Stomach smooth muscle (tissue), 2 donors: ENCODE data around the gene OBI1.
A peak's percentile ranks its signal among the peaks of the same experiment; 100 is the strongest.

ENCODE experiments used
- H3K27ac ChIP-seq: one replicate; pipeline ENCODE4 v1.7.0; 2013; ENCODE audit warnings: mild to moderate bottlenecking, low read length, inconsistent platforms
- H3K27me3 ChIP-seq, 2 donors: one replicate each; pipeline ENCODE4 v1.7.0; 2013; ENCODE audit warnings: low read length in 2 of 2; ENCODE audit not compliant: insufficient read depth in 2 of 2, control insufficient read depth in 1 of 2
- H3K36me3 ChIP-seq, 2 donors: one replicate each; pipeline ENCODE4 v1.7.0; 2013; ENCODE audit warnings: low read length in 2 of 2; ENCODE audit not compliant: control insufficient read depth in 2 of 2, insufficient read depth in 2 of 2
- H3K4me1 ChIP-seq: one replicate; pipeline ENCODE4 v1.7.0; 2013; ENCODE audit warnings: low read length; ENCODE audit not compliant: control insufficient read depth, insufficient read depth
- H3K4me3 ChIP-seq, 2 donors: one replicate each; pipeline ENCODE4 v1.7.0; 2013; ENCODE audit warnings: low read length in 2 of 2
- H3K9ac ChIP-seq, 2 donors: one replicate each; pipeline ENCODE4 v1.7.0; 2013; ENCODE audit warnings: low read length in 2 of 2, mild to moderate bottlenecking in 1 of 2
- H3K9me3 ChIP-seq, 2 donors: one replicate each; pipeline ENCODE4 v1.7.0; 2013; ENCODE audit warnings: low read length in 2 of 2; ENCODE audit not compliant: control insufficient read depth in 2 of 2
- donor health status: healthy.
- donor health status: Pancreatic carcinoma.

Gene OBI1

GRCh38 chr13:78596399-78596735 lies 62.6 kb downstream of the OBI1 start:
- Histone ChIP-seq H3K4me3 (no peak overlapping the region), H3K9ac (no peak overlapping the region), H3K27ac (no peak overlapping the region), H3K4me1 (peaks cover 8% of the 10 kb centered on the region), H3K9me3 (no peaks in the 10 kb centered on the region), H3K36me3 (no peaks in the 10 kb centered on the region), H3K27me3 (peaks cover 69 to 92% of the 10 kb centered on the region in 2 donors)

DNA sequence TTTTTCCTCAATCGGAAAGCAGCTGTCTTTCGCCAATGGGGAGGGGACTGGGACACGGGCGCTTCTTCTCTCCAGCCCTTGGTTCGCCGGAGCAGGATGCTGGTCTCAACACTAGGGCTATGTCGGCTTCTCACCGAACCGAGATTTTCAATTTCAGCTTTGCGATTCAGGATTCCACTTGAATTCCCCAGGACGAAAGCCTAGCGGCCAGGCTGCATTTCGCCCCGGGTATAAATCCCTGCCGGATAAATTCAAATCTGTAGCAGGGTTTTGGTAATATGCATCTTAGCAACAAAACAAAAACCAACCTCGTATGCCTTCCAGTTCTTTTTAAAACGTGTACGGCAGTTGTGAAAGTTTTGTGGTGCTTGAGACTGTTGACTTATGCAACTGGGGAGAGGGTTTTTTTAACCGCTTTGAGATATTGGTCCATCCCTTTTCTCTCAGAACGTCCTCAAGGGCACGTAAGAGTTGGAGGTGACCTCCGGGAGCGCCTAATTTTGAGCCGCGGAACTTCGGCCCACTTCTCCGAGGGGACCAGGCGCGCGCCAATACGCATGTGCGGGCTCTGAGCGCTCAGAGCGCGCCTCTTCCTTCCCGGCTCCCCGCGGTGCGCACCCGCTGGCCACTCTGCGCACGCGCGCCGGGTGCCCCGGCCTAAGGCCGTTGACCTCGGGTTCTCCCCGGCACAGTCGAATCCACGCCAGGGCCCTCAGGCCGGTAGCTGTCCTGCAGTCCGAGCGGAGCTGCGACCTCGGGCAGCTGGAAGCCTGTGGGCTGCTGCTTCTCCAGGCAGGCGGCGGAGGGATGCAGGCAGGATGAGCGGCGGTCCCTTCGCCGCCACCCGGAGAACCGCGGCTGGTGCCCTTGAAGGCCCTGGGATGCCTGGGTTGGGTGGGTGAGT lies 63.2 kb downstream of the OBI1 start:
- H3K27ac ChIP-seq, result no peak overlapping the region
- no peaks in the 10 kb centered on the region for H3K36me3 ChIP-seq
- H3K9me3 ChIP-seq, result no peaks in the 10 kb centered on the region
- no peak overlapping the region for H3K9ac ChIP-seq
- H3K4me3 ChIP-seq, result peak overlapping the region in 1 of 2 donors; percentile 44
- H3K27me3 ChIP-seq, result peaks cover 66 to 90% of the 10 kb centered on the region in 2 donors
- H3K4me1 ChIP-seq, result peaks cover 5% of the 10 kb centered on the region

DNA sequence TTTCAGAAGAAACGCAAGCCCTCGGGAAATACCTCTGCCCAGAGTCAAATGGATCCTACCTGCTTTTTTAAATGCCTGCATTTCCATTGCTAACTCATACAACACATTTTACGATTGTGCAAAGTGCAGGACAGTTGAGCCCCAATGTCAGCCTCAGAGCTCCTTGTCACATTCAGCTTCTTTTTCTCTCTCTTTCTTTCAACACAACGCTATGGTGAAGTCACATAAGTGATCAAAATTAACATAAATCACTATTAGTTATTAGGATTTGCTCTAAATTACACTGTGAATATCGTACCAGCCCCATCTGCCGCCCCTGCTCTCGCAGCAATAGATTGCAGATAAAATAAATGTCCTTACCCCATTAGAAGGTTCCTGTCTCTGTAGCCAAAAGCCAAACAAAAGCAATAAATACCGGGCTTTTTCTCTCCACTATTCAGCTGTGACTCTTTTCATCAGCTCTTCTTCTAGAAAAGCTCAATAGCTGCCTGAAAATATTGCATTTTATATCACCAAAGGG lies 64.4 kb downstream of the OBI1 start:
- H3K36me3 ChIP-seq, result no peaks in the 10 kb centered on the region
- H3K9ac ChIP-seq, result no peak overlapping the region
- H3K4me1 ChIP-seq, result peaks cover 5% of the 10 kb centered on the region
- H3K9me3 ChIP-seq, result no peaks in the 10 kb centered on the region
- H3K27me3 ChIP-seq, result peaks cover 57 to 85% of the 10 kb centered on the region in 2 donors
- H3K27ac ChIP-seq, result no peak overlapping the region
- H3K4me3 ChIP-seq, result no peak overlapping the region

GRCh38 chr13:78593652-78594455 lies 65.1 kb downstream of the OBI1 start:
- Histone ChIP-seq H3K36me3 (no peaks in the 10 kb centered on the region), H3K27me3 (peaks cover 51 to 83% of the 10 kb centered on the region in 2 donors), H3K9me3 (no peaks in the 10 kb centered on the region), H3K9ac (no peak overlapping the region), H3K4me1 (peaks cover 5% of the 10 kb centered on the region), H3K4me3 (no peak overlapping the region), H3K27ac (no peak overlapping the region)

- Histone ChIP-seq H3K27me3 (peaks cover 53 to 81% of the 10 kb centered on the region in 2 donors), H3K4me1 (peaks cover 5% of the 10 kb centered on the region), H3K9me3 (no peaks in the 10 kb centered on the region), H3K36me3 (no peaks in the 10 kb centered on the region), H3K4me3 (no peak overlapping the region), H3K27ac (no peak overlapping the region), H3K9ac (no peak overlapping the region)
Observed at GRCh38 chr13:78593129-78593528, 65.8 kb downstream of the OBI1 start.

DNA sequence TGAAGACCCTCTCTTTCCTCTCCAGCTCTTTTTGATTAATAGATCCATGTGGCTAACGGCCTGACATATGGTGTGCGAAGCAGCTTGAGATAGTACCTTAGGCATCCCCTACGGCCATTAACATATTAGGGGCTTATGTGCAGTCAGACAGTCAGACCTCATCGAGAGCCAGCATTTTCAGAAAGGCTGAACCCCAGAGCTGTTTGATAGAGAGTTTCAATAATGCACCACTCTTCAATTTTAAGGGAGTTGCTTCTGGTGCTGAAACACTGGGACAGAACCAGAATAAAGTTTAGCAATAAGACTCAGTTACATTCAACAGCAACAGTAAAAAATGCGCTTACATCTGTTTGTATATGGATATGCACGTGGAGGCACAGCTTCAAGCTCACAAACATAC lies 66.4 kb downstream of the OBI1 start:
- no peak overlapping the region for H3K4me3 ChIP-seq
- no peak overlapping the region for H3K27ac ChIP-seq
- H3K36me3 ChIP-seq, result no peaks in the 10 kb centered on the region
- H3K4me1 ChIP-seq, result peaks cover 5% of the 10 kb centered on the region
- no peak overlapping the region for H3K9ac ChIP-seq
- H3K27me3 ChIP-seq, result peaks cover 52 to 80% of the 10 kb centered on the region in 2 donors
- no peaks in the 10 kb centered on the region for H3K9me3 ChIP-seq

- Histone ChIP-seq H3K4me1 (no peaks in the 10 kb centered on the region), H3K9me3 (no peaks in the 10 kb centered on the region), H3K27me3 (peaks cover 30 to 61% of the 10 kb centered on the region in 2 donors), H3K27ac (no peak overlapping the region), H3K9ac (no peak overlapping the region), H3K4me3 (no peak overlapping the region), H3K36me3 (no peaks in the 10 kb centered on the region)
Observed at GRCh38 chr13:78589206-78589605, 69.7 kb downstream of the OBI1 start.

DNA sequence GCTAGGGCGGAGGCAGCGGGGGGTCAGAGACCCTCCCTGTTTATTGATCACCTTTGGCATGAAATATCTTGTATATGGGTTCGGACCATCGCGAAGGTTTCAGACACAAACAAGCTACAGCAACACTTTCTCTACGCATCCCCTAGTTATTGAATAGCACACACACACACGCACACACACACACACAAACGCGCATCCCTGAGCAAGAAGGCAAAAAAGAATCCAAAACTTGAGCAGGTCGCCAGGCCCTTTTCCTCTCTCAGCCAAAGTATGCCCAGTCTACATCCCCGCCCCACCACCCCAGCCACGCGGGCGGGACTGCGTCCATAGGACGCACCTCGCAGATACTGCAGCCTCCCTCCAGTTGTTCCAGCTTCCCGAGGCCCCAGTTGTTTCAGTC lies 71.6 kb downstream of the OBI1 start:
- H3K9ac ChIP-seq, result no peak overlapping the region
- H3K9me3 ChIP-seq, result no peaks in the 10 kb centered on the region
- H3K36me3 ChIP-seq, result no peaks in the 10 kb centered on the region
- peaks cover 17 to 43% of the 10 kb centered on the region in 2 donors for H3K27me3 ChIP-seq
- H3K27ac ChIP-seq, result no peak overlapping the region
- H3K4me3 ChIP-seq, result no peak overlapping the region
- no peaks in the 10 kb centered on the region for H3K4me1 ChIP-seq

DNA sequence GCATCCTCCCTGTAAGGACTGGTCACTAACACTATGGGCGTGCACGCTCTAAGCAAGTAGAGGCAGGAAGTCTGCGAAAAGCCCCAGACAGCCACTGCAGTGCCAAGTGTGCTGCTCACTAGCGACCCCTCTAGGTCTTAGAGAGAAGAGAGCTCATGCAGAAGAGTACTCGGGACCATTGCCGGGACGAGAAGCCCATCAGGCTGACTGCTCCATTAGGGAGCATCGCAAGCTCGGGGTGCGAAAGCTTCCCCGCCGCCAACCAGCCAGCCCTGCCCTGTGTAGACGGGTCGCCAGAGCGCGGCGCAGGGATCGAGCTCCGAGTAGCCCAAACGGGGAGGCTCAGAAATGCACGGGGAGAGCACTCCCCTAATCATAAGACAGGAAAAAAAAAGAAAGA lies 72.2 kb downstream of the OBI1 start:
- H3K4me3 ChIP-seq, result no peak overlapping the region
- no peak overlapping the region for H3K9ac ChIP-seq
- H3K9me3 ChIP-seq, result no peaks in the 10 kb centered on the region
- H3K4me1 ChIP-seq, result no peaks in the 10 kb centered on the region
- H3K36me3 ChIP-seq, result no peaks in the 10 kb centered on the region
- H3K27me3 ChIP-seq, result peaks cover 17 to 40% of the 10 kb centered on the region in 2 donors
- no peak overlapping the region for H3K27ac ChIP-seq

DNA sequence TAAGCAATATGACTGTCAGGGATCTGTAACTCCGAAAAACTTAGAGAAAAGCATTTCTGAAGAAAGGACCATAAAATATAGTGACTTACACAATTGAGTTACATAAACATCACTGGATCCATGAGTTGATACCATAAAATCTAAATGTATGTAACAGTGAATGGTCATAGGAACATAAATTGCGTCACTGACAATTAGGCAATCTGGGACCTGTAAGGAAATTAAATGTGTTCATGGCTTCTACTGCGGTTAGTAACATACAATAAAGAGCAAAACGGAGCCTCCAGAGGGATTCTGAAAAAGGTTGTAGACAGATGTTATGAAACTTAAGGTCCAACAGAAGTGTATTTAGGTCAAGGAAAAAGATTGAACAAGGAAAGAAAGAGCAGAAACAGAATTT lies 82.7 kb downstream of the OBI1 start:
- H3K4me3 ChIP-seq, result no peak overlapping the region
- H3K9me3 ChIP-seq, result no peaks in the 10 kb centered on the region
- H3K36me3 ChIP-seq, result no peaks in the 10 kb centered on the region
- no peaks in the 10 kb centered on the region for H3K4me1 ChIP-seq
- no peak overlapping the region for H3K9ac ChIP-seq
- peaks cover 3 to 4% of the 10 kb centered on the region in 2 donors for H3K27me3 ChIP-seq
- H3K27ac ChIP-seq, result no peak overlapping the region
